ENCODE measurements around the gene PARD6B. TPM values are rescaled to one million over a fixed set of nuclear protein-coding genes. Genes with fewer than 3 reads are reported as not detected.

PARD6B gene
- total and polyA plus RNA-seq, 4 donors, result 4.0 to 11.3 (median 5.0) TPM

- Histone ChIP-seq H3K27me3 (ENCODE audit: control insufficient read depth, insufficient read depth, low read length) (no peaks in the 10 kb centered on the region), H3K9me3 (ENCODE audit: control insufficient read depth, insufficient read depth, low read length) (no peaks in the 10 kb centered on the region), H3K27ac (ENCODE audit: low read depth, low read length) (no peak overlapping the region), H3K4me1 (ENCODE audit: control insufficient read depth, insufficient read depth, low read length) (peaks cover 9% of the 10 kb centered on the region), H3K4me3 (ENCODE audit: low read depth, low read length) (no peak overlapping the region), H3K36me3 (ENCODE audit: control insufficient read depth, insufficient read depth, low read length) (no peaks in the 10 kb centered on the region)
- WGBS (ENCODE audit: insufficient coverage), result 91% methylated on average over 9 of the region's 9 CpGs
- no peak for DNase-seq (ENCODE audit: low read depth in 4 of 6, low spot score in 6 of 6)
Observed at GRCh38 chr20:50723672-50724071, 7.7 kb upstream of the PARD6B start.

- Histone ChIP-seq H3K27ac (ENCODE audit: low read depth, low read length) (no peak overlapping the region), H3K4me3 (ENCODE audit: low read depth, low read length) (no peak overlapping the region), H3K36me3 (ENCODE audit: control insufficient read depth, insufficient read depth, low read length) (no peaks in the 10 kb centered on the region), H3K27me3 (ENCODE audit: control insufficient read depth, insufficient read depth, low read length) (no peaks in the 10 kb centered on the region), H3K9me3 (ENCODE audit: control insufficient read depth, insufficient read depth, low read length) (no peaks in the 10 kb centered on the region), H3K4me1 (ENCODE audit: control insufficient read depth, insufficient read depth, low read length) (peaks cover 9% of the 10 kb centered on the region)
- peak in 1 of 6 donors; percentile 69 for DNase-seq (ENCODE audit: low read depth in 4 of 6, low spot score in 6 of 6)
- 83% methylated on average over 1 of the region's 7 CpGs for WGBS (ENCODE audit: insufficient coverage)
Observed at GRCh38 chr20:50724112-50724725, 7.2 kb upstream of the PARD6B start.

- H3K27ac ChIP-seq (ENCODE audit: low read depth, low read length), result no peak overlapping the region
Observed at GRCh38 chr20:50724851-50725723, 6.3 kb upstream of the PARD6B start.

GRCh38 chr20:50725724-50726005 is 5.7 kb upstream of the PARD6B start:
- no peak for DNase-seq (ENCODE audit: low read depth in 4 of 6, low spot score in 6 of 6)

More at GRCh38 chr20:50724851-50725723, 6.3 kb upstream of the PARD6B start:
- DNase-seq (ENCODE audit: low read depth in 4 of 6, low spot score in 6 of 6), result peak in 1 of 6 donors; percentile 43
- Histone ChIP-seq H3K4me1 (ENCODE audit: control insufficient read depth, insufficient read depth, low read length) (peaks cover 14% of the 10 kb centered on the region), H3K27me3 (ENCODE audit: control insufficient read depth, insufficient read depth, low read length) (no peaks in the 10 kb centered on the region), H3K9me3 (ENCODE audit: control insufficient read depth, insufficient read depth, low read length) (no peaks in the 10 kb centered on the region), H3K4me3 (ENCODE audit: low read depth, low read length) (no peak overlapping the region), H3K36me3 (ENCODE audit: control insufficient read depth, insufficient read depth, low read length) (no peaks in the 10 kb centered on the region)
- WGBS (ENCODE audit: insufficient coverage), result 41% methylated on average over 11 of the region's 14 CpGs

GRCh38 chr20:50726955-50727791 is 4.2 kb upstream of the PARD6B start:
- H3K36me3 ChIP-seq (ENCODE audit: control insufficient read depth, insufficient read depth, low read length), result no peaks in the 10 kb centered on the region
- WGBS (ENCODE audit: insufficient coverage), result 100% methylated on average over 1 of the region's 4 CpGs

More at GRCh38 chr20:50725724-50726005, 5.7 kb upstream of the PARD6B start:
- H3K9me3 ChIP-seq (ENCODE audit: control insufficient read depth, insufficient read depth, low read length), result no peaks in the 10 kb centered on the region
- H3K27me3 ChIP-seq (ENCODE audit: control insufficient read depth, insufficient read depth, low read length), result no peaks in the 10 kb centered on the region
- H3K36me3 ChIP-seq (ENCODE audit: control insufficient read depth, insufficient read depth, low read length), result no peaks in the 10 kb centered on the region
- peaks cover 19% of the 10 kb centered on the region for H3K4me1 ChIP-seq (ENCODE audit: control insufficient read depth, insufficient read depth, low read length)
- WGBS (ENCODE audit: insufficient coverage), result 97% methylated on average over 9 of the region's 10 CpGs
- H3K27ac ChIP-seq (ENCODE audit: low read depth, low read length), result no peak overlapping the region
- no peak overlapping the region for H3K4me3 ChIP-seq (ENCODE audit: low read depth, low read length)

GRCh38 chr20:50727792-50728485 is 3.4 kb upstream of the PARD6B start:
- Histone ChIP-seq H3K36me3 (ENCODE audit: control insufficient read depth, insufficient read depth, low read length) (no peaks in the 10 kb centered on the region), H3K9me3 (ENCODE audit: control insufficient read depth, insufficient read depth, low read length) (no peaks in the 10 kb centered on the region), H3K4me1 (ENCODE audit: control insufficient read depth, insufficient read depth, low read length) (peaks cover 28% of the 10 kb centered on the region), H3K27me3 (ENCODE audit: control insufficient read depth, insufficient read depth, low read length) (peaks cover 2% of the 10 kb centered on the region), H3K27ac (ENCODE audit: low read depth, low read length) (no peak overlapping the region), H3K4me3 (ENCODE audit: low read depth, low read length) (no peak overlapping the region)
- peak in 1 of 6 donors; percentile 62 for DNase-seq (ENCODE audit: low read depth in 4 of 6, low spot score in 6 of 6)
- WGBS (ENCODE audit: insufficient coverage), result 81% methylated on average over 7 of the region's 8 CpGs

More at GRCh38 chr20:50726955-50727791, 4.2 kb upstream of the PARD6B start:
- Histone ChIP-seq H3K4me1 (ENCODE audit: control insufficient read depth, insufficient read depth, low read length) (peaks cover 24% of the 10 kb centered on the region), H3K9me3 (ENCODE audit: control insufficient read depth, insufficient read depth, low read length) (no peaks in the 10 kb centered on the region), H3K27ac (ENCODE audit: low read depth, low read length) (no peak overlapping the region), H3K4me3 (ENCODE audit: low read depth, low read length) (no peak overlapping the region), H3K27me3 (ENCODE audit: control insufficient read depth, insufficient read depth, low read length) (no peaks in the 10 kb centered on the region)
- DNase-seq (ENCODE audit: low read depth in 4 of 6, low spot score in 6 of 6), result no peak

GRCh38 chr20:50728486-50728980 is 2.8 kb upstream of the PARD6B start:
- DNase-seq (ENCODE audit: low read depth in 4 of 6, low spot score in 6 of 6), result no peak
- H3K4me3 ChIP-seq (ENCODE audit: low read depth, low read length), result no peak overlapping the region
- WGBS (ENCODE audit: insufficient coverage), result 100% methylated on average over 2 of the region's 4 CpGs
- H3K27ac ChIP-seq (ENCODE audit: low read depth, low read length), result no peak overlapping the region
- no peaks in the 10 kb centered on the region for H3K36me3 ChIP-seq (ENCODE audit: control insufficient read depth, insufficient read depth, low read length)
- H3K4me1 ChIP-seq (ENCODE audit: control insufficient read depth, insufficient read depth, low read length), result peaks cover 31% of the 10 kb centered on the region
- no peaks in the 10 kb centered on the region for H3K9me3 ChIP-seq (ENCODE audit: control insufficient read depth, insufficient read depth, low read length)
- H3K27me3 ChIP-seq (ENCODE audit: control insufficient read depth, insufficient read depth, low read length), result peaks cover 2% of the 10 kb centered on the region

- Histone ChIP-seq H3K4me3 (ENCODE audit: low read depth, low read length) (no peak overlapping the region), H3K27me3 (ENCODE audit: control insufficient read depth, insufficient read depth, low read length) (peaks cover 2% of the 10 kb centered on the region), H3K9me3 (ENCODE audit: control insufficient read depth, insufficient read depth, low read length) (no peaks in the 10 kb centered on the region), H3K4me1 (ENCODE audit: control insufficient read depth, insufficient read depth, low read length) (peaks cover 30% of the 10 kb centered on the region), H3K36me3 (ENCODE audit: control insufficient read depth, insufficient read depth, low read length) (no peaks in the 10 kb centered on the region), H3K27ac (ENCODE audit: low read depth, low read length) (no peak overlapping the region)
- WGBS (ENCODE audit: insufficient coverage), result 84% methylated on average over 2 of the region's 11 CpGs
- no peak for DNase-seq (ENCODE audit: low read depth in 4 of 6, low spot score in 6 of 6)
Observed at GRCh38 chr20:50728981-50729874, 2.2 kb upstream of the PARD6B start.
